K562 (cell line): ENCODE measurements around the gene PTCH1. TPM values are rescaled to one million over a fixed set of nuclear protein-coding genes. Genes with fewer than 3 reads are reported as not detected.

Source experiments
- HDAC3 ChIP-seq: fragments of 450-650 bp; IDR thresholded peaks from 2 replicates; pipeline ENCODE4 v1.6.1; 2018; ENCODE audit warnings: borderline replicate concordance, mild to moderate bottlenecking, moderate library complexity; ENCODE audit not compliant: partially characterized antibody
- HNRNPL ChIP-seq: fragments of 200-400 bp; formaldehyde crosslinking; IDR thresholded peaks from 2 replicates; pipeline ENCODE4 v1.6.1; 2017; ENCODE audit warnings: low read depth, mild to moderate bottlenecking, low read length
- MEF2D ChIP-seq: conservative IDR thresholded peaks from 2 replicates; pipeline ENCODE4 v1.6.1; 2016; ENCODE audit warnings: low read depth, missing genetic modification characterization, missing compliant biosample characterization
- NCOR1 ChIP-seq: fragments of 450-650 bp; IDR thresholded peaks from 2 replicates; pipeline ENCODE4 v1.6.1; 2016; ENCODE audit warnings: mild to moderate bottlenecking, moderate library complexity
- SMC3 ChIP-seq: conservative IDR thresholded peaks from 2 replicates; pipeline ENCODE4 v1.6.1; 2011; ENCODE audit warnings: low read depth, low read length, improper control_type of control experiment; ENCODE audit not compliant: insufficient read depth
- polyA plus RNA-seq, 8 experiments: library from polyadenylated mRNA; depleted of rRNA in 4 of 8; stranded (reverse) in 5 of 8; unstranded in 3 of 8; fragments of >200 nt; fragmentation: Nextera tagmentation in 2 of 8; fragmentation: Illumina TruSeq in 1 of 8; extraction: Ambion mirVana in 2 of 8; extraction: Trizol in 1 of 8; gene quantifications; 2 replicates each; pipeline versions ENCODE4 v1.2.1 to v1.2.3, GENCODE V29; 2011 to 2014; ENCODE audit warnings: inconsistent platforms in 1 of 8, missing spikeins in 1 of 8
- total RNA-seq, 7 experiments: library from RNA; depleted of rRNA in 6 of 7; stranded (reverse); fragments of >200 nt in 6 of 7; fragmentation: Illumina TruSeq in 2 of 7; extraction: Trizol in 2 of 7; gene quantifications; 2 replicates each; pipeline versions ENCODE4 v1.2.1 to v1.2.3, GENCODE V29; 2011 to 2021; ENCODE audit warnings: low replicate concordance in 1 of 7
- TF ChIP-seq, protein P1 (sequence below): fragments of 200-800 bp; sonication (Bioruptor generic); IDR thresholded peaks from 2 replicates; pipeline ENCODE4 v1.6.1; 2017; ENCODE audit warnings: missing genetic modification characterization, missing compliant biosample characterization
- TF ChIP-seq, protein P2 (sequence below): conservative IDR thresholded peaks from 2 replicates; pipeline ENCODE4 v1.6.1; 2011; ENCODE audit warnings: low read depth, mild to moderate bottlenecking, low read length; ENCODE audit not compliant: control insufficient read depth
- TF ChIP-seq, protein P3 (sequence below), 2 experiments: fragments of 450-650 bp; IDR thresholded peaks; 2 replicates each; pipeline ENCODE4 v1.6.1; 2016; ENCODE audit warnings: mild to moderate bottlenecking in 2 of 2, borderline replicate concordance in 1 of 2, low read depth in 1 of 2, moderate library complexity in 1 of 2
- TF ChIP-seq, protein P4 (sequence below), 2 experiments: IDR thresholded peaks; 2 replicates each; pipeline ENCODE4 v1.6.1; 2012; ENCODE audit warnings: improper control_type of control experiment in 2 of 2, low read depth in 2 of 2, low read length in 2 of 2, borderline replicate concordance in 1 of 2

Gene PTCH1
- total and polyA plus RNA-seq, 9 of the 15 experiments (the other 6 are each of a cell fraction or from before 2014, with no cell fraction given), result 0.70 to 9.9 (median 3.8) TPM

DNA sequence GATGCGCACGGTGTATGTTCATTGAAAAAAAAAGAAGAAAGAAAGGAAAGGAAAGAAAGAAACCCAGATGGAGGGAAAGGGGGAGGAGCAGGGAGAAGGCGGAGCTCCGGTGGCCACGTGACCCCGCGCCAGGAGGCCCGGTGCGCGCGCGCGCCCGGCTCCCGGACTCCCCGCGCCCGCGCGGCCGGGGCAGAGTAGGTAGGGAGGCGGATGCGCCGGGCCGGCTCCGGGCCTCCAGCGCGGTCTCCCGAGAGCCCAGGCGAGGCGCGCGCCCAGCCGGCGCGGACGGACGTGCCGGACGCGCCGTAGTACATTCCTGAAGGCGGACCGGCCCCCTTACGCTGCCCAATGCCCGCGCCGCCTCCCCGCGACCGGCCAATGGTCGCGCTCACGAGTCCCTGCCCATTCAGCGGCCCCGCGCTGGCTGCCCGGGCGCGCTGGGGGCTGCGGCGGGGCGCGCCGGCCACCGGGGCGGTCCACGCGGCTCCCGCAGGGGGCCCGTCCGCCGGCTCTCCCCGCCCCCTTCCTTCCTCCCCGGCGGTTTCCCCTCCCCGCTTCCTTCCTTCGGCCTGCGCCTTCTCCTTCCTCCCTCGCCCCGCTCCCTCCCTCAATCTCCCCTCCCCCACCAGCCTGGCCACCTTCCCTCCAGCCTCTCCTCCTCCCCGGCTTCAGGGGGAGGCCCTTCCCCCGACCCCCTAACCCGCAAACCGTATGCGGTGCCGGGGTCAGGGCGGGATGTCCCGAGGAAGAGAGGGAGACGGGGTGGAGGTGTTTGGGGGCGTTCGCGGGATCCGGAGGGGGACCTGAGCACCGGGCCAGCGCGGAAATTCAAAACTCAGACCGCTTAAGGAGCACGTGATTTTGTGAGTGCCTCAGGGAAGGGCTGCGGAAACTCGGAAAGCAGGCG is 5.8 kb downstream of the PTCH1 start (continued):
- TF ChIP-seq, protein P1, sequence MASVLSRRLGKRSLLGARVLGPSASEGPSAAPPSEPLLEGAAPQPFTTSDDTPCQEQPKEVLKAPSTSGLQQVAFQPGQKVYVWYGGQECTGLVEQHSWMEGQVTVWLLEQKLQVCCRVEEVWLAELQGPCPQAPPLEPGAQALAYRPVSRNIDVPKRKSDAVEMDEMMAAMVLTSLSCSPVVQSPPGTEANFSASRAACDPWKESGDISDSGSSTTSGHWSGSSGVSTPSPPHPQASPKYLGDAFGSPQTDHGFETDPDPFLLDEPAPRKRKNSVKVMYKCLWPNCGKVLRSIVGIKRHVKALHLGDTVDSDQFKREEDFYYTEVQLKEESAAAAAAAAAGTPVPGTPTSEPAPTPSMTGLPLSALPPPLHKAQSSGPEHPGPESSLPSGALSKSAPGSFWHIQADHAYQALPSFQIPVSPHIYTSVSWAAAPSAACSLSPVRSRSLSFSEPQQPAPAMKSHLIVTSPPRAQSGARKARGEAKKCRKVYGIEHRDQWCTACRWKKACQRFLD, result peak; percentile 81
- TF ChIP-seq, protein P2, sequence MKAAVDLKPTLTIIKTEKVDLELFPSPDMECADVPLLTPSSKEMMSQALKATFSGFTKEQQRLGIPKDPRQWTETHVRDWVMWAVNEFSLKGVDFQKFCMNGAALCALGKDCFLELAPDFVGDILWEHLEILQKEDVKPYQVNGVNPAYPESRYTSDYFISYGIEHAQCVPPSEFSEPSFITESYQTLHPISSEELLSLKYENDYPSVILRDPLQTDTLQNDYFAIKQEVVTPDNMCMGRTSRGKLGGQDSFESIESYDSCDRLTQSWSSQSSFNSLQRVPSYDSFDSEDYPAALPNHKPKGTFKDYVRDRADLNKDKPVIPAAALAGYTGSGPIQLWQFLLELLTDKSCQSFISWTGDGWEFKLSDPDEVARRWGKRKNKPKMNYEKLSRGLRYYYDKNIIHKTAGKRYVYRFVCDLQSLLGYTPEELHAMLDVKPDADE, result peak; percentile 47; the same call in 1 of the 2 replicates
- TF ChIP-seq HDAC3 (peak; percentile 64), NCOR1 (peak; percentile 63), SMC3 (0 out of 2 replicates have a peak, but pooled peaks have one; percentile 18), HNRNPL (no peak), MEF2D (tag) (peak; percentile 48; the same call in 1 of the 2 replicates)
- TF ChIP-seq, protein P3, sequence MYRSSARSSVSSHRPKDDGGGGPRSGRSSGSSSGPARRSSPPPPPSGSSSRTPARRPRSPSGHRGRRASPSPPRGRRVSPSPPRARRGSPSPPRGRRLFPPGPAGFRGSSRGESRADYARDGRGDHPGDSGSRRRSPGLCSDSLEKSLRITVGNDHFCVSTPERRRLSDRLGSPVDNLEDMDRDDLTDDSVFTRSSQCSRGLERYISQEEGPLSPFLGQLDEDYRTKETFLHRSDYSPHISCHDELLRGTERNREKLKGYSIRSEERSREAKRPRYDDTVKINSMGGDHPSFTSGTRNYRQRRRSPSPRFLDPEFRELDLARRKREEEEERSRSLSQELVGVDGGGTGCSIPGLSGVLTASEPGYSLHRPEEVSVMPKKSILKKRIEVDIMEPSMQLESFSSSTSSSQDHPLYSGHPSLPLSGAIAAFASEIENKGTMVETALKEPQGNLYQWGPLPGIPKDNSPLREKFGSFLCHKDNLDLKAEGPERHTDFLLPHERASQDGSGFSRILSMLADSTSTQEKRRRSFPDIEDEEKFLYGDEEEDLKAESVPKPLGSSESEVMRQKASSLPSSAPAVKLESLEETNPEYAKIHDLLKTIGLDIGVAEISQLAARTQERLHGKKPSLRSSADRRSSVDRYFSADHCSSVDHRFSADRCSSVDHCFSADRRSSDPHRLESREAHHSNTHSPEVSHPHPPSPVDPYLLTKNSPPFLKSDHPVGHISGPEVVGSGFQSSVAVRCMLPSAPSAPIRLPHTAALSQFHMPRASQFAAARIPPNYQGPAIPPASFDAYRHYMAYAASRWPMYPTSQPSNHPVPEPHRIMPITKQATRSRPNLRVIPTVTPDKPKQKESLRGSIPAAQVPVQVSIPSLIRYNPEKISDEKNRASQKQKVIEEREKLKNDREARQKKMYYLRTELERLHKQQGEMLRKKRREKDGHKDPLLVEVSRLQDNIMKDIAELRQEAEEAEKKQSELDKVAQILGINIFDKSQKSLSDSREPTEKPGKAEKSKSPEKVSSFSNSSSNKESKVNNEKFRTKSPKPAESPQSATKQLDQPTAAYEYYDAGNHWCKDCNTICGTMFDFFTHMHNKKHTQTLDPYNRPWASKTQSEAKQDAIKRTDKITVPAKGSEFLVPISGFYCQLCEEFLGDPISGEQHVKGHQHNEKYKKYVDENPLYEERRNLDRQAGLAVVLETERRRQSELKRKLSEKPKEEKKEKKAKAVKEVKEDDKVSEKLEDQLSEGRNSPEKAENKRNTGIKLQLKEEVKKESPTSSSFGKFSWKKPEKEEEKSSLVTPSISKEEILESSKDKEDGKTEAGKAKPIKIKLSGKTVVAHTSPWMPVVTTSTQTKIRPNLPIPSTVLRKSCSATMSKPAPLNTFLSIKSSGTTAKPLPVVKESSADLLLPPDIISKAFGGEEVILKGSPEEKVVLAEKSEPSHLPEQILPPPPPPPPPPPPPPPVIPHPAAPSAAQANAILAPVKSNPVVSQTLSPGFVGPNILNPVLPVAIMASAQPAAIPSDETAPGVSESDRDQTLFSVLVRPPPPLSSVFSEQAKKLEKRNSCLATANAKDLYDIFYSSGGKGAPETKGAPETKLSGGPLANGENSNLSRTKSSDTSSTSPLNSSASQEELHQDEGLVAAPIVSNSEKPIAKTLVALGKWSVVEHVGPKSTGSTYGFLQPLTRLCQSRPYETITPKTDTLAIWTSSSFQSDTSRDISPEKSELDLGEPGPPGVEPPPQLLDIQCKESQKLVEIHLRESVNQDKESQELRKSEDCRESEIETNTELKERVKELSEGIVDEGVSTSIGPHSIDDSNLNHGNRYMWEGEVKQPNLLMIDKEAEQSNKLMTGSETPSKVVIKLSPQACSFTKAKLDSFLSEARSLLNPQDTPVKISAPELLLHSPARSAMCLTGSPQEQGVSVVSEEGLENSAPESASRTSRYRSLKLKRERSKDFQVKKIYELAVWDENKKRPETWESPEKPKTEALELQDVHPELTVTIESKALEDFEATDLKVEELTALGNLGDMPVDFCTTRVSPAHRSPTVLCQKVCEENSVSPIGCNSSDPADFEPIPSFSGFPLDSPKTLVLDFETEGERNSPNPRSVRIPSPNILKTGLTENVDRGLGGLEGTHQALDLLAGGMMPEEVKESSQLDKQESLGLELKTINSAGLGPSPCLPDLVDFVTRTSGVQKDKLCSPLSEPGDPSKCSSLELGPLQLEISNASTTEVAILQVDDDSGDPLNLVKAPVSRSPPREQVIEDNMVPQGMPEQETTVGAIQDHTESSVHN (IDR thresholded peaks at IDR 0.05; ENCODE audit: borderline replicate concordance in 1 of 2, low read depth in 1 of 2), result peak in 1 of 2 experiments; percentile 77; a peak in 1 of 4 replicates
- TF ChIP-seq, protein P4, sequence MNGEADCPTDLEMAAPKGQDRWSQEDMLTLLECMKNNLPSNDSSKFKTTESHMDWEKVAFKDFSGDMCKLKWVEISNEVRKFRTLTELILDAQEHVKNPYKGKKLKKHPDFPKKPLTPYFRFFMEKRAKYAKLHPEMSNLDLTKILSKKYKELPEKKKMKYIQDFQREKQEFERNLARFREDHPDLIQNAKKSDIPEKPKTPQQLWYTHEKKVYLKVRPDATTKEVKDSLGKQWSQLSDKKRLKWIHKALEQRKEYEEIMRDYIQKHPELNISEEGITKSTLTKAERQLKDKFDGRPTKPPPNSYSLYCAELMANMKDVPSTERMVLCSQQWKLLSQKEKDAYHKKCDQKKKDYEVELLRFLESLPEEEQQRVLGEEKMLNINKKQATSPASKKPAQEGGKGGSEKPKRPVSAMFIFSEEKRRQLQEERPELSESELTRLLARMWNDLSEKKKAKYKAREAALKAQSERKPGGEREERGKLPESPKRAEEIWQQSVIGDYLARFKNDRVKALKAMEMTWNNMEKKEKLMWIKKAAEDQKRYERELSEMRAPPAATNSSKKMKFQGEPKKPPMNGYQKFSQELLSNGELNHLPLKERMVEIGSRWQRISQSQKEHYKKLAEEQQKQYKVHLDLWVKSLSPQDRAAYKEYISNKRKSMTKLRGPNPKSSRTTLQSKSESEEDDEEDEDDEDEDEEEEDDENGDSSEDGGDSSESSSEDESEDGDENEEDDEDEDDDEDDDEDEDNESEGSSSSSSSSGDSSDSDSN (IDR thresholded peaks at IDR 0.05; ENCODE audit: borderline replicate concordance in 1 of 2, low read depth in 2 of 2, low read length in 2 of 2), result peak in 1 of 2 experiments; percentile 91; a peak in 1 of 4 replicates
